Mucosa of descending colon (tissue), 3 donors: ENCODE measurements around the gene CDC42BPB. TPM values are rescaled to one million over a fixed set of nuclear protein-coding genes. Genes with fewer than 3 reads are reported as not detected.
A peak's percentile ranks its signal among the peaks of the same experiment; 100 is the strongest.

Source experiments
- ATAC-seq: fragments of 200-7000 bp; cut with Tn5 transposase; one replicate; pipeline ENCODE4 v1.9.1; 2020; ENCODE audit warnings: mild to moderate bottlenecking, moderate library complexity
- DNase-seq, 3 donors: peaks; one replicate each; pipeline ENCODE4 v3.0.0-alpha.2; 2020
- H3K36me3 ChIP-seq: fragments of 200-600 bp; one replicate; pipeline ENCODE4 v1.8.0; 2021; ENCODE audit warnings: low read depth, mild to moderate bottlenecking
- H3K4me1 ChIP-seq: fragments of 200-600 bp; one replicate; pipeline ENCODE4 v1.8.0; 2021; ENCODE audit warnings: low read depth, mild to moderate bottlenecking
- H3K4me3 ChIP-seq: fragments of 200-600 bp; one replicate; pipeline ENCODE4 v1.8.0; 2021; ENCODE audit warnings: mild to moderate bottlenecking
- H3K9me3 ChIP-seq: fragments of 200-600 bp; one replicate; pipeline ENCODE4 v1.8.0; 2021; ENCODE audit warnings: mild to moderate bottlenecking
- CTCF ChIP-seq: fragments of 200-600 bp; IDR thresholded peaks from one replicate; pipeline ENCODE4 v1.8.0; 2022; ENCODE audit warnings: antibody characterized with exemption, mild to moderate bottlenecking
- intact Hi-C, 2 donors: fragments of 100-400 bp; cut with DNase I in 1 of 2; cut with micrococcal nuclease in 1 of 2; formaldehyde crosslinking; loops; one replicate each; pipeline versions ENCODE4 v1.11.0 to v1.11.1; 2022; cut with DNase I, micrococcal nuclease
- total RNA-seq, 3 donors: library from RNA; stranded (reverse); fragmentation: NEBNext Ultra II Directional in 2 of 3; extraction: Animal tissue kit (Norgen Biotek cat#: 25700) in 2 of 3; gene quantifications; one replicate each; pipeline versions ENCODE4 v1.2.1 to v1.2.4, GENCODE V29; 2021 to 2023
- donor health status: DM: no; HTN: no; CAD: no; lungs with moderate emphysema.
- donor health status: DM: no; HTN: no; CAD: no.
- donor health status: DM: no; HTN: yes; CAD: no.

Gene CDC42BPB
- total RNA-seq, 3 donors from 2014 or later, result 77.6 to 106 (median 84.4) TPM

DNA sequence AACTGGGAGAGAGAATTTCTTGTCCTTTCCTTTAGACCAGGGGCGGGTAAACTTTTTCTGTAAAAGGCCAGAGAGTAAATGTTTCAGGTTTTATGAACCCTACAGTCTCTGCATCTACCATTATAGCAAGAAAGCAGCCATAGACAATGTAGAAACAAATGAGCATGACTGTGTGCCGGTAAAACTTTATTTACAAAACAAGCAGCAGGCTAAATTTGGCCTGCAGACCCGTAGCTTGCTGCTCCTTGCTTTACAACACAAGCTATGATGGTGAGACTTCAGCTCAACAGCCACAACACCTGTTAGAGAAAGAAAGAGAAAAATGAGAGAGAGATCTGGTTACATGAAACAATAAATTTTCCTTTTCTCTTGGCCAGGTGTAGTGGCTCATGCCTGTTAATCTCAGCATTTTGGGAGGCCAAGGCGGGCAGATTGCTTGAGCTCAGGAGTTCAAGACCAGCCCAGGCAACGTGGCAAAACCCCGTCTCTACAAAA, 4.2 kb upstream of the CDC42BPB start:
- intact Hi-C loops, result no loop called here
- ATAC-seq, result no peak

GRCh38 chr14:103059556-103059955, 2.2 kb upstream of the CDC42BPB start:
- Histone ChIP-seq H3K4me3 (no peak overlapping the region), H3K4me1 (peaks cover 17% of the 10 kb centered on the region), H3K9me3 (no peaks in the 10 kb centered on the region), H3K36me3 (no peaks in the 10 kb centered on the region)
- no peak for DNase-seq
- no peak for TF ChIP-seq CTCF
- no peak for ATAC-seq
- intact Hi-C loops, result no loop called here

More for the DNA sequence above, 4.2 kb upstream of the CDC42BPB start:
- no peak for TF ChIP-seq CTCF
- H3K9me3 ChIP-seq, result no peaks in the 10 kb centered on the region
- H3K36me3 ChIP-seq, result no peaks in the 10 kb centered on the region
- H3K4me1 ChIP-seq, result peaks cover 8% of the 10 kb centered on the region
- DNase-seq, result no peak
- H3K4me3 ChIP-seq, result no peak overlapping the region

DNA sequence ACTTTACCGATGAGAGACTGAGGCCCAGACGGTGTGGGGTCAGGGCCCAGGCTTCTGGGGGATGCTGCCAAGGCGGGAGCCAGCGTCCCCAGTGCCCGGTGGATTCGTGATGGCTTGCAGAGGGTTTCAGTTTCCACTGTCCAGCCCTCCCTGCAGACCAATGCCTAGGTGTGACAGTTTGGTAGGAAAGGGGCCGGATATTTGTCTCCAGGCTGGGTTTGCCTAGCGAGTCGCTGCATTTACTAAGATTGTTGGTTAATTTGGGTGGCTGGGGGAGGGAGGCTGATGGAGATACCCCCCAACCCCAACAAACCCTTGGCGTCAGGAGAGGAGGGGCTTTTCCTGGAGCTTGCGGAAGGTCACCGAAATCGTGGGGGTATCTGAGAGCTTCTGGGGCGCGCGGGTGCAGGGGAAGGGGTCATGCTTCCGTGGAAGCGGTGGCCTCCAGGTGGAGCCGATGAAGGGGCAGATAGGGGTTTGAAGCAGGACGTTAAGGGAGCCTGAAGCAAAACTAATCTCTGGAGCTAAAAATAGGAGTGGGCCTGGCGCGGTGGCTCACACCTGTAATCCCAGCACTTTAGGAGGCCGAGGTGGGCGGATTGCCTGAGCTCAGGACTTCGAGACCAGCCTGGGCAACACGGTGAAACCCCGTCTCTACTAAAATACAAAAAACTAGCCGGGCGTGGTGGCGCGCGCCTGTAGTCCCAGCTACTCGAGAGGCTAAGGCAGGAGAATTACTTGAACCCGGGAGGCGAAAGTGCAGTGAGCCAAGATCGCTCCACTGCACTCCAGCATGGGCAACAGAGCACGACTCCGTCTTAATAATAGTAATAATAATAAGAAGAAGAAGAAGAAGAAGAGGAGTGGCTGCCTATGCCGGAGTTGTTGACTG, 1.1 kb upstream of the CDC42BPB start:
- ATAC-seq, result peak; percentile 6
- no peaks in the 10 kb centered on the region for H3K36me3 ChIP-seq

GRCh38 chr14:103057028-103057371, 349 bp downstream of the CDC42BPB start:
- Histone ChIP-seq H3K36me3 (no peaks in the 10 kb centered on the region), H3K4me3 (peak overlapping the region; percentile 74), H3K4me1 (peaks cover 19% of the 10 kb centered on the region), H3K9me3 (no peaks in the 10 kb centered on the region)
- intact Hi-C loops, result no loop called here
- ATAC-seq (peak; percentile 32), DNase-seq (peak in 1 of 3 donors; percentile 70)
- TF ChIP-seq CTCF, result no peak

More for the DNA sequence above, 1.1 kb upstream of the CDC42BPB start:
- TF ChIP-seq CTCF, result no peak
- H3K4me1 ChIP-seq, result peaks cover 19% of the 10 kb centered on the region
- peak overlapping the region; percentile 44 for H3K4me3 ChIP-seq
- no peaks in the 10 kb centered on the region for H3K9me3 ChIP-seq
- intact Hi-C loops, result no loop called here
- DNase-seq, result no peak

DNA sequence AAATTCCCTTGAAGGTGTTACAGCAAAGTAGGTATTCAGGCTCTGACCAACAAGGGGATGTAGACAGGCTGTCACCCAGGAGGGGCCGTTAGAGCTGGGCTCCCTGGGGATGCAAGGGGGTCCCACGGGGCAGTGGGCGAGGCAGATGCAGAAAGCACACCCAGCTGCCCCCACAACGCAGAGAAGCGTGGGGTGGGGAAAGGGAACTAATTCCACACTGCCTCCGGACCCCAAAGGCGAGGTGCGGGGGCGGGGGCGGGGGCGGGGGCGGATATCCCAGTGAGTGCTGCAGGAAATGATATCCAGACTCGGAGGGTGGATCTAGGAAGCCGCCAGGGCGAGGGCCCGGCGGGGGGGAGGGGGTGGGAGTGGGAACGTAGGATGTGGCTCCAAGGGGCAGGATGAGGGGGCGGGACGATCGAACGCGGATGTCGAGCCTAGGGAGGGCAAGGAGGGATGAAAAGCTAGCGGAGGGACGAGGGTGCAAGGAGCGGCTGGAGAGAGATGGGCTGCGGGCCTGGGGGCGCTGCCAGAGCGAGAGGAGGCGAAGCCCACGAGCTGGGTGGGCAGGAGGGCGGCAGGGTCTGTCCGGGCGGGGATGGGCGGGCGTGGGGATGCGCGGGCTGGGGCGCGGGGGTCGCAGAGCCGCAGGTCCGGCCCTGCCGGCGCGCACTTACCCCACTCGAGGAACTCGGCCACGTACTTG, 874 bp downstream of the CDC42BPB start:
- H3K4me3 ChIP-seq, result peak overlapping the region; percentile 74
- no peaks in the 10 kb centered on the region for H3K36me3 ChIP-seq
- H3K9me3 ChIP-seq, result no peaks in the 10 kb centered on the region
- DNase-seq (peak; percentile 80 to 87 (median 82)), ATAC-seq (peak; percentile 54)
- peaks cover 19% of the 10 kb centered on the region for H3K4me1 ChIP-seq
- TF ChIP-seq CTCF, result no peak
- intact Hi-C loops, result no loop called here
